ENCODE data around the gene TSPAN9. TPM values are rescaled to one million over a fixed set of nuclear protein-coding genes. Genes with fewer than 3 reads are reported as not detected.

The TSPAN9 gene
- total and polyA plus RNA-seq, 4 donors = 23.0 to 72.3 (median 33.9) TPM

DNA sequence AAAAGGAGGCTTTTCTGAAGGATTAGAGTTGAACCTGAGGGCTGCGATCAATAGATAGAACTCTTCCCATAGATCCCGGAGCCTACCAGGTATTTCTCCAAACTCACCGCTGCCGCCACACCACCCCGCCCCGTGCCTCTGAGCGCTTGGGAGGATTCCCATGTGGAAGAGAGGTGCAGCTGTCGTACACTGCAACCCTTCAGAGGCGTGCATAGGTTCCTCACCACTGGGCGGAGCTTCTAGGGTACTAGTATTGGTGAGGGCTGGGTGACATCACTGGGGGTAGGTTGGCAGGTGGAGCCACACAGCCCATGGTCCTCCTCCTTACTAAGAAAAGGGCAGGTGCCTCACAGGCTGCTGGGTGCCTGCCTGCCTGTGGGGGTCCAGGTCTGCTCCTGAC is 127.0 kb downstream of the TSPAN9 start:
- DNase-seq (no peak), ATAC-seq (ENCODE audit: insufficient read depth, low FRiP score) (no peak)
- WGBS, 2 donors = 88 to 90% methylated on average over 10 of the region's 10 CpGs
- Histone ChIP-seq H3K27ac (ENCODE audit: low read depth in 1 of 2, low read length in 1 of 2) (peak overlapping the region in 1 of 2 donors; percentile 65), H3K27me3 (ENCODE audit: control insufficient read depth in 3 of 3, insufficient read depth in 3 of 3, low read length in 2 of 3) (peaks cover 0 to 16% (median 2%) of the 10 kb centered on the region in 3 donors), H3K4me3 (no peak overlapping the region), H3K9ac (ENCODE audit: insufficient read depth in 1 of 2, low read length in 2 of 2) (no peak overlapping the region), H3K36me3 (ENCODE audit: control insufficient read depth in 4 of 4, insufficient read depth in 4 of 4, low read length in 4 of 4) (peaks cover 0 to 4% (median under 1%) of the 10 kb centered on the region in 4 donors), H3K9me3 (ENCODE audit: control insufficient read depth in 4 of 4, insufficient read depth in 3 of 4, low read length in 3 of 4) (no peaks in the 10 kb centered on the region), H3K4me1 (ENCODE audit: control insufficient read depth in 5 of 5, insufficient read depth in 5 of 5, low read length in 5 of 5) (peaks cover 6 to 33% (median 23%) of the 10 kb centered on the region in 5 donors)
- TF ChIP-seq, protein P1, sequence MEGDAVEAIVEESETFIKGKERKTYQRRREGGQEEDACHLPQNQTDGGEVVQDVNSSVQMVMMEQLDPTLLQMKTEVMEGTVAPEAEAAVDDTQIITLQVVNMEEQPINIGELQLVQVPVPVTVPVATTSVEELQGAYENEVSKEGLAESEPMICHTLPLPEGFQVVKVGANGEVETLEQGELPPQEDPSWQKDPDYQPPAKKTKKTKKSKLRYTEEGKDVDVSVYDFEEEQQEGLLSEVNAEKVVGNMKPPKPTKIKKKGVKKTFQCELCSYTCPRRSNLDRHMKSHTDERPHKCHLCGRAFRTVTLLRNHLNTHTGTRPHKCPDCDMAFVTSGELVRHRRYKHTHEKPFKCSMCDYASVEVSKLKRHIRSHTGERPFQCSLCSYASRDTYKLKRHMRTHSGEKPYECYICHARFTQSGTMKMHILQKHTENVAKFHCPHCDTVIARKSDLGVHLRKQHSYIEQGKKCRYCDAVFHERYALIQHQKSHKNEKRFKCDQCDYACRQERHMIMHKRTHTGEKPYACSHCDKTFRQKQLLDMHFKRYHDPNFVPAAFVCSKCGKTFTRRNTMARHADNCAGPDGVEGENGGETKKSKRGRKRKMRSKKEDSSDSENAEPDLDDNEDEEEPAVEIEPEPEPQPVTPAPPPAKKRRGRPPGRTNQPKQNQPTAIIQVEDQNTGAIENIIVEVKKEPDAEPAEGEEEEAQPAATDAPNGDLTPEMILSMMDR (IDR thresholded peaks at IDR 0.05; ENCODE audit: control extremely low read depth, extremely low read depth) = no peak

DNA sequence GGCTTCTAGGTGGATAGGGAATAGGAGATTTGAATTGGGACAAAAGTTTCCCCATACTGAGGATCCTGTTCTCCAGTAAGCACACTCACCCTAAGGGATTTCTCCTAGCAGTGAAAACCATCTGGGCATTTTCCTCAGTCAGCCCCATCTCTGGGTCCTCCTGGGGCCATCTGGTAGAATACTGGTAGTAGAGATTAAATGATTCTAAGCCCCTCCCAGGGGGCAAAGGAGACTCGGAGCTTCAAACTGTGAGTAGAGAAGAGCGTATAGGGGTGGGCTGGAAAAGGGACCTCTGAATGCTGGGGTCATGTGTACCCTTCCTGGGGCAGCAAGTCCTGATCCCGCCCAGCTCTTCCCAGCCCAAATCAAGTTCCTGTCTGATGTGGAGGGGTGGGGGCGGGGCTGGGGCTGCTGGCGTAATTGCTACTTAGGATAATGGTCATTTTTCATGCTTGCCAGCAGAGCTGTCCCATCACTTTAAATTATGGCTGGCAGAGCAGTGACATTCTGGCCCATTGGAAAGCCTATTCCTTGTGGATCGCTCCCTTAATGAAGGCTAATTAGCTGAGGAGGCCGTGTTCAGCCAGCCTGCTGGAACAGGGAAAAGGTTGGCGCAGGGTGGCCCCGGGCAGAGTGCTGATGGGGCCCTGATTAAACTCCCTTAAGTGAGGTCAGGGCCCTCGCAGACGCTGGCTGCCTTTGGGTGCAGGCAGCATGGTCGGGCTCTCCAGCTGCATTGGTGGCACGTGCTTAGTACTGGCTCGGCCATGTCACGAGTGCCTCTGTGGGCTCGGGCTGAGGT is 127.8 kb downstream of the TSPAN9 start:
- H3K27ac ChIP-seq (ENCODE audit: low read depth in 1 of 2, low read length in 1 of 2) = peak overlapping the region in 1 of 2 donors; percentile 65
- ATAC-seq (ENCODE audit: insufficient read depth, low FRiP score) (no peak), DNase-seq (no peak)
- peaks cover 6 to 29% (median 19%) of the 10 kb centered on the region in 5 donors for H3K4me1 ChIP-seq (ENCODE audit: control insufficient read depth in 5 of 5, insufficient read depth in 5 of 5, low read length in 5 of 5)
- H3K4me3 ChIP-seq = no peak overlapping the region
- no peaks in the 10 kb centered on the region for H3K9me3 ChIP-seq (ENCODE audit: control insufficient read depth in 4 of 4, insufficient read depth in 3 of 4, low read length in 3 of 4)
- 71 to 76% methylated on average over 16 of the region's 16 CpGs for WGBS, 2 donors
- H3K9ac ChIP-seq (ENCODE audit: insufficient read depth in 1 of 2, low read length in 2 of 2) = no peak overlapping the region
- peaks cover 0 to 16% (median 2%) of the 10 kb centered on the region in 3 donors for H3K27me3 ChIP-seq (ENCODE audit: control insufficient read depth in 3 of 3, insufficient read depth in 3 of 3, low read length in 2 of 3)
- TF ChIP-seq, protein P1 (IDR thresholded peaks at IDR 0.05; ENCODE audit: control extremely low read depth, extremely low read depth) = no peak
- peaks cover 0 to 4% (median under 1%) of the 10 kb centered on the region in 4 donors for H3K36me3 ChIP-seq (ENCODE audit: control insufficient read depth in 4 of 4, insufficient read depth in 4 of 4, low read length in 4 of 4)

DNA sequence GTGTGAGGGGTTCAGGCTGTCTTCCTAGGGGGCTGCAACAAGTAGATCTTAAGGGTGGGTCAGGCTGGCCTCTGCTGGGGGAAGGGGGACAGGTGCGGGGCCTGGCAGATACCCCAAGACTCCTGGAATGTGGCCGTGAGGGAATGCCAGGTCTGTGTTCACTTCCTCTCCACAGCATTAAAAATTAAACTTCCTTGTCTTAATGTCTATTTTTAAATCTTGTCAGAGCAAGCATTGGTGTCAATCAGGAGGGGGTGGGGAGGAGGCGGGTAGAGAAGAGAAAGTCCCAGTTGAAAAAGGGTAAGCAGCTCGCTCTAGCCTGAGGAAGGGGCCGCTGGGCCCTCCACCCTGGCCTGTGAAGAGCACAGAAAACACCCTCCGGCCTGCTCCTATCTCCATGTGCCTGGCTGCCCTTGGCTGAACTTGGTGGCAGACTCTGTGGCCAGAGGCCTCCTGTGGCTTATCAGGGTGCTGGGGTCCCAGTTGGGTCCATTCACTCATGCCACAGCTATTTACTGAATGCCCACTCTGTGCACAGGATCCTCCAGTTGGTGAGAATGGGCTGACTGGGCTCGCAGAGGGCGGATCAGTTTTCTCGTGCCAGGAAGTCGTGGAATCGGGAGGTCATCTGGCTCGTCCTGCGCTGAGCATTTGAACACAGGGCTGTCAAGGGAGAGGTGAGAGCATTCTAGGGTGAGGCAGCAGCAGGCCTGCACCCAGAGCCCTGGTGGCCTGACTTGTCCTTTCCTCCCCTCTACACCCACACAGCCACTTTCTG is 128.8 kb downstream of the TSPAN9 start:
- ATAC-seq (ENCODE audit: insufficient read depth, low FRiP score) (no peak), DNase-seq (peak in 1 of 3 donors; percentile 28)
- Histone ChIP-seq H3K9ac (ENCODE audit: insufficient read depth in 1 of 2, low read length in 2 of 2) (no peak overlapping the region), H3K36me3 (ENCODE audit: control insufficient read depth in 4 of 4, insufficient read depth in 4 of 4, low read length in 4 of 4) (peaks cover 0 to 4% (median under 1%) of the 10 kb centered on the region in 4 donors), H3K4me3 (no peak overlapping the region), H3K27ac (ENCODE audit: low read depth in 1 of 2, low read length in 1 of 2) (peak overlapping the region; percentile 43 to 65), H3K4me1 (ENCODE audit: control insufficient read depth in 5 of 5, insufficient read depth in 5 of 5, low read length in 5 of 5) (peaks cover 6 to 26% (median 17%) of the 10 kb centered on the region in 5 donors), H3K27me3 (ENCODE audit: control insufficient read depth in 3 of 3, insufficient read depth in 3 of 3, low read length in 2 of 3) (peaks cover 0 to 16% (median 2%) of the 10 kb centered on the region in 3 donors), H3K9me3 (ENCODE audit: control insufficient read depth in 4 of 4, insufficient read depth in 3 of 4, low read length in 3 of 4) (no peaks in the 10 kb centered on the region)
- 56 to 73% methylated on average over 13 of the region's 13 CpGs for WGBS, 2 donors
- TF ChIP-seq, protein P1 (IDR thresholded peaks at IDR 0.05; ENCODE audit: control extremely low read depth, extremely low read depth) = no peak
